Activated CD8-positive, alpha-beta T cell treated with anti-CD3 and anti-CD28 coated beads for 36 hours (primary cell): ENCODE measurements around the gene FAM3A. TPM values are rescaled to one million over a fixed set of nuclear protein-coding genes. Genes with fewer than 3 reads are reported as not detected.
"Not testable (repeated sequence)": the region's sequence is repeated elsewhere in the genome, so short reads cannot be mapped to it uniquely, and the experiment has no call there.

Experiments
- ATAC-seq: fragments of 200-7000 bp; cut with Tn5 transposase; one replicate; pipeline ENCODE4 v1.10.0; 2021; ENCODE audit warnings: mild to moderate bottlenecking, moderate library complexity
- CTCF ChIA-PET: fragments of 350-600 bp; sonication (Branson Sonifier 250); formaldehyde crosslinking; loops from one replicate; lab custom pipeline; 2021; ENCODE audit warnings: antibody characterized with exemption; lab: Charles Lee
- POLR2A ChIA-PET: fragments of 350-600 bp; sonication (Branson Sonifier 250); formaldehyde crosslinking; loops from one replicate; lab custom pipeline; 2021; ENCODE audit warnings: antibody characterized with exemption; lab: Charles Lee
- DNase-seq: peaks from one replicate; pipeline ENCODE4 v3.0.0-alpha.2; 2020
- H3K27ac Mint-ChIP-seq: one replicate; pipeline ENCODE4 v1.8.0; 2021; ENCODE audit warnings: mild to moderate bottlenecking, mixed read lengths
- H3K27me3 Mint-ChIP-seq: one replicate; pipeline ENCODE4 v1.8.0; 2021; ENCODE audit warnings: mixed read lengths
- H3K36me3 Mint-ChIP-seq: one replicate; pipeline ENCODE4 v1.8.0; 2021; ENCODE audit warnings: low read depth, mixed read lengths
- H3K4me1 Mint-ChIP-seq: one replicate; pipeline ENCODE4 v1.8.0; 2021; ENCODE audit warnings: low read depth, mixed read lengths
- H3K4me3 Mint-ChIP-seq: one replicate; pipeline ENCODE4 v1.8.0; 2021; ENCODE audit warnings: mild to moderate bottlenecking, moderate library complexity, mixed read lengths
- H3K9me3 Mint-ChIP-seq: one replicate; pipeline ENCODE4 v1.8.0; 2021; ENCODE audit warnings: mixed read lengths
- intact Hi-C: fragments of 100-400 bp; cut with micrococcal nuclease; formaldehyde crosslinking; loops from one replicate; pipeline ENCODE4 v1.10.0; 2022
- total RNA-seq, 2 experiments: library from RNA; stranded (reverse); gene quantifications; one replicate each; pipeline ENCODE4 v1.2.3, GENCODE V29; 2021
- TF ChIP-seq, protein P1 (sequence below): fragments of 200-600 bp; IDR thresholded peaks from one replicate; pipeline ENCODE4 v1.8.0; 2022; ENCODE audit warnings: antibody characterized with exemption, mild to moderate bottlenecking

FAM3A gene
- total RNA-seq, 2 experiments from 2014 or later: 27.9 to 31.9 TPM

DNA sequence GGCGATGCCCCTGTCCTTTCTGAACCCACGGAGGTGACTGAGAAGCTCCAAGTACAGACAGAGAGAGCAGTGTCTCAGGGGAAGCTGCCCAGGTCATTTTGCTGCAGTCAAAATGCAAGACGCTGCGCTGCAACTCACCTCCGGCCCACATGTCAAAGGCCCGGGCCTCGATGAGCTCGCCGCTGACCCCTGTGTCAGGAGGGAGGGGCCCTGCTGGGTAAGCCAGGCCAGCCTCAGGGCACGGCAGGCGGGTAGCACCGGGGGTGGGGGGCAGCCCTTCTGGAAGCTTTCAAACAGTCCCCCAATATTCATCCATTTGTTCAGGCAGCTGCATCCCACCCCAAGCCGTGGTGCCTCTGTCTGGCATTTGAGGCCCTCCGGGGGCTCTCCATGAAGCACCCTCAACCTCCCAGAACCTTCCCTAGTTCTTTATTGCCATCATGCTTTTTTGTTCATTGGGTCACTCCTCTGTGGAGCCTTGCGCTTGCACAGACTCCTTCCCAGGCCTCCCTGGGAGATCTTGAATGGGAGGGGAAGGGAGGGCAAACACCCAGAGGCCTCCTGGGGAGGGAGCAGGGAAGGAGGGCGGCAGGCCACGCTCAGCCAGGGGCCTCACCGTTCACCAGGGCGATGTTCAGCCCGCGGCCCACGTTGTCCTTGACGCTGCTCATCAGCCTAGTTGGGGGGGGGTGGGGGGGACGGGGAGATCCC, 8.2 kb downstream of the FAM3A start:
- no peak overlapping the region for H3K4me3 Mint-ChIP-seq
- intact Hi-C loops: no loop called here
- DNase-seq: no peak
- H3K9me3 Mint-ChIP-seq: no peaks in the 10 kb centered on the region
- no peak overlapping the region for H3K27ac Mint-ChIP-seq
- peaks cover 24% of the 10 kb centered on the region for H3K4me1 Mint-ChIP-seq
- POLR2A ChIA-PET: interaction anchor here (1.1 kb wide), 1 partner anchor 9 kb away, joined by 3 read pairs; no protein-coding TSS in a partner anchor
- CTCF ChIA-PET: no interaction called here
- no peak for ATAC-seq
- TF ChIP-seq, protein P1, sequence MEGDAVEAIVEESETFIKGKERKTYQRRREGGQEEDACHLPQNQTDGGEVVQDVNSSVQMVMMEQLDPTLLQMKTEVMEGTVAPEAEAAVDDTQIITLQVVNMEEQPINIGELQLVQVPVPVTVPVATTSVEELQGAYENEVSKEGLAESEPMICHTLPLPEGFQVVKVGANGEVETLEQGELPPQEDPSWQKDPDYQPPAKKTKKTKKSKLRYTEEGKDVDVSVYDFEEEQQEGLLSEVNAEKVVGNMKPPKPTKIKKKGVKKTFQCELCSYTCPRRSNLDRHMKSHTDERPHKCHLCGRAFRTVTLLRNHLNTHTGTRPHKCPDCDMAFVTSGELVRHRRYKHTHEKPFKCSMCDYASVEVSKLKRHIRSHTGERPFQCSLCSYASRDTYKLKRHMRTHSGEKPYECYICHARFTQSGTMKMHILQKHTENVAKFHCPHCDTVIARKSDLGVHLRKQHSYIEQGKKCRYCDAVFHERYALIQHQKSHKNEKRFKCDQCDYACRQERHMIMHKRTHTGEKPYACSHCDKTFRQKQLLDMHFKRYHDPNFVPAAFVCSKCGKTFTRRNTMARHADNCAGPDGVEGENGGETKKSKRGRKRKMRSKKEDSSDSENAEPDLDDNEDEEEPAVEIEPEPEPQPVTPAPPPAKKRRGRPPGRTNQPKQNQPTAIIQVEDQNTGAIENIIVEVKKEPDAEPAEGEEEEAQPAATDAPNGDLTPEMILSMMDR: no peak
- peaks cover 24% of the 10 kb centered on the region for H3K36me3 Mint-ChIP-seq
- H3K27me3 Mint-ChIP-seq: no peaks in the 10 kb centered on the region

GRCh38 chrX:154506483-154507332, 9.3 kb downstream of the FAM3A start:
- Mint-ChIP-seq H3K4me1 (peaks cover 15% of the 10 kb centered on the region), H3K4me3 (no peak overlapping the region), H3K9me3 (no peaks in the 10 kb centered on the region), H3K36me3 (peaks cover 22% of the 10 kb centered on the region), H3K27ac (no peak overlapping the region), H3K27me3 (no peaks in the 10 kb centered on the region)
- ChIA-PET POLR2A (interaction anchor here (1.1 kb wide), 2 partner anchors 7 to 20 kb away, joined by 3 read pairs; no protein-coding TSS in a partner anchor), CTCF (no interaction called here)
- DNase-seq (no peak), ATAC-seq (no peak)
- intact Hi-C loops: no loop called here
- TF ChIP-seq, protein P1: no peak

DNA sequence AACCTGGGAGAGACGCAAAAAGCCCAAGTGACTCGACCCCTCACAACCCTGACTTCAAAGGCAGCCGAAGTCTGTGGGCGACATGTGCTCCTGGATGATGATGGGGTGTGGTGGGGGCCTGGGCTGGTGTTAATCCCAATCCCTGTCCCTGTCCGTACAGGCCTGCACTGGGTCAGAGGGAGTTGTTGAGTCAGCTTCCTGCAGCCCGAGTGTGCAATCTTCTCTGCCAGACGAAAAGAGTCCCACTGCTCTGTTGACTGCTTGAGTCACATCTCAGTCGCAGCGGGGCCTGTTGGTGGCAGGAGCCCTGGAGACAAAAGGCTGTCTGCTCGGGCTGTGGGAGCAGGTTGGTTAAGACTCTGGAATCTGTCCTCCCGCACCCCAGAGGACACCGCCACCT, 10.3 kb downstream of the FAM3A start:
- intact Hi-C loops: no loop called here
- H3K9me3 Mint-ChIP-seq: no peaks in the 10 kb centered on the region
- no peaks in the 10 kb centered on the region for H3K27me3 Mint-ChIP-seq
- TF ChIP-seq, protein P1: no peak
- peaks cover 5% of the 10 kb centered on the region for H3K4me1 Mint-ChIP-seq
- no peak for DNase-seq
- POLR2A ChIA-PET: interaction anchor here (1.1 kb wide), 1 partner anchor 21 kb away, joined by 3 read pairs; no protein-coding TSS in a partner anchor
- H3K36me3 Mint-ChIP-seq: peaks cover 16% of the 10 kb centered on the region
- H3K27ac Mint-ChIP-seq: no peak overlapping the region
- no peak overlapping the region for H3K4me3 Mint-ChIP-seq
- ATAC-seq: no peak
- CTCF ChIA-PET: no interaction called here

DNA sequence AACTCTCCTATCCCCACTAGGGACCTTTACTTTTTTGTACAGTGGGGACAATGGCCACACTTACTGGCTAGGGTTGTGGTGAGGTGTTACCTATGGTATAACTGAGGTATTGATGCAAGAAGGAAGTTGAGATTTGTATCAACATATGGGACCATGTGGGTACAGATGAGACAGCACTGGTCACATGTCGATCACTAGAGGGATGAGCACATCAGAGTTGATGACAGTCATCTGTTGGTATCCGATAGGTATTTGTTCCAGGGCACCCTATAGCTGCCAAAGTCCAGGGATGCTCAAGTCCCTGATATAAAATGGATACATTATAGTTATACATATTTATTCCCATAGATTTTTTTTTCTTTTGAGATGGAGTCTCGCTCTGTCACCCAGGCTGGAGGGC, 13.0 kb downstream of the FAM3A start:
- intact Hi-C loops: no loop called here
- no peaks in the 10 kb centered on the region for H3K27me3 Mint-ChIP-seq
- no peak for DNase-seq
- H3K4me3 Mint-ChIP-seq: no peak overlapping the region
- TF ChIP-seq, protein P1: no peak
- CTCF ChIA-PET: no interaction called here
- peaks cover 3% of the 10 kb centered on the region for H3K36me3 Mint-ChIP-seq
- ATAC-seq: no peak
- POLR2A ChIA-PET: no interaction called here
- H3K9me3 Mint-ChIP-seq: no peaks in the 10 kb centered on the region
- H3K27ac Mint-ChIP-seq: no peak overlapping the region
- no peaks in the 10 kb centered on the region for H3K4me1 Mint-ChIP-seq

DNA sequence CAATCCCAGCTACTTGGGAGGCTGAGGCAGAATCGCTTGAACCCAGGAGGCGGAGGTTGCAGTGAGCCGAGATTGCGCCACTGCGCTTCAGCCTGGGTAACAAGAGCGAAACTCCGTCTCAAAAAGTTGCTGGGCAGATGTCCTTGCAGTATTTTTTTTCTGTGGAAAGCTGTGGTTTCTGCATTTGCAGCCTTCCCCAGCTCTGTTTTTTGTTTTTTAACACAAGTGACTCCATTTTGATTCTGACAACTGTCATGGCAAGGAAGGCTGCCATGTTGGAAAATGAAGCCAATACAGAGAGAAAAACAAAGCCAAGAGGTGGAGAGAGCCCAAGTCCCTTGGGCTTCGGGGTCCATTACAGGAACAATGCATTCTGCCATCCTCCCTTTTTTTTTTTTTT, 13.9 kb downstream of the FAM3A start:
- Mint-ChIP-seq H3K27me3 (no peaks in the 10 kb centered on the region), H3K4me3 (no peak overlapping the region), H3K36me3 (peaks cover 3% of the 10 kb centered on the region), H3K27ac (no peak overlapping the region), H3K4me1 (no peaks in the 10 kb centered on the region), H3K9me3 (no peaks in the 10 kb centered on the region)
- intact Hi-C loops: no loop called here
- ChIA-PET POLR2A (no interaction called here), CTCF (no interaction called here)
- DNase-seq (no peak), ATAC-seq (no peak)
- TF ChIP-seq, protein P1: no peak

GRCh38 chrX:154501423-154501822, 14.6 kb downstream of the FAM3A start:
- H3K4me3 Mint-ChIP-seq, H3K4me1 Mint-ChIP-seq, H3K27ac Mint-ChIP-seq, H3K9me3 Mint-ChIP-seq, POLR2A ChIA-PET, H3K27me3 Mint-ChIP-seq, intact Hi-C loops, CTCF ChIA-PET, DNase-seq, H3K36me3 Mint-ChIP-seq, ATAC-seq: not testable (repeated sequence)

GRCh38 chrX:154496591-154497137, 19.4 kb downstream of the FAM3A start:
- H3K4me1 Mint-ChIP-seq, DNase-seq, CTCF ChIA-PET, H3K4me3 Mint-ChIP-seq, ATAC-seq, H3K9me3 Mint-ChIP-seq, intact Hi-C loops, H3K36me3 Mint-ChIP-seq, H3K27me3 Mint-ChIP-seq, POLR2A ChIA-PET, H3K27ac Mint-ChIP-seq: not testable (repeated sequence)
